OCI-M2 (cell line): ENCODE data around the gene NT5M.
"Not testable (repeated sequence)": the region's sequence is repeated elsewhere in the genome, so short reads cannot be mapped to it uniquely, and the experiment has no call there.

Experiments
- DNase-seq: peaks from one replicate; lab custom pipeline; 2025; ENCODE audit not compliant: unreplicated experiment; lab: John Stamatoyannopoulos, UW

The NT5M gene

GRCh38 chr17:17303010-17303846, at the start of gene NT5M:
TSS of gene NT5M (plus strand) at chr17:17303373. CDS start at chr17:17303551, 178 bp downstream.
- no peak for DNase-seq

DNA sequence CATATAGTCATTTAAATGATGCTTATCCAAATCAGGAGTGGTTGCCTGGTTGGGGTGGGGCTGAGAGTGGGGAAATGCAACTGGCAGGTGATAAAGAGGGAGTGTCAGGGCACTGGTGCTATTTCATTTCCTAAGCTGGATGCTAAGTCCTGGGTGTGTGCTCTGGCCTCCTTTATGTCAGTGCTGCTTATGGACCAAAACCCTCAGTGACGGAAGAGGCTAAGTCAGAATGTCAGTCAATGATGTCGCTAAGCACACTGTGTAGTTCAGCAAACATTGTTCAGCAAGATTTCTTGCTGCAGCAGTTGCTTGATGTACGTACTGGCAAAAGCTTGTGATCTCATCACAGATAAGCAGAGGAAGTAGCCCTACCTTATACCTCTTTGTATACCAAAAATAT, 49.8 kb upstream of the NT5M start:
- DNase-seq, result no peak

DNA sequence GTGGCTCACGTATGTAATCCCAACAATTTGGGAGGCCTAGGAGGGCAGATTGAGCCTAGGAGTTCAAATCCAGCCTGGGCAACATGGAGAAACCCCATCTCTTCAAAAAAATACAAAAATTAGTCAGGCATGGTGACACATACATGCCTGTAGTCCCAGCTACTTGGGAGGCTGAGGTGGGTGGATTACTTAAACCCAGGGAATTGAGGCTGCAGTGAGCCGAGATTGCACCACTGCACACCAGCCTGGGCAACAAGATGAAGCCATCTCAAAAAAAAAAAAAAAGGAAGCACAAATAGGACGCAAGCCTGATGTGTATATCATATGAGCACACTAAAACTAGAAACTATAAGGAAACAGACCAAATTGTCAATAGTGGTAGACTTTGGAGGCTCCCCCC, 49.1 kb upstream of the NT5M start:
- no peak for DNase-seq

DNA sequence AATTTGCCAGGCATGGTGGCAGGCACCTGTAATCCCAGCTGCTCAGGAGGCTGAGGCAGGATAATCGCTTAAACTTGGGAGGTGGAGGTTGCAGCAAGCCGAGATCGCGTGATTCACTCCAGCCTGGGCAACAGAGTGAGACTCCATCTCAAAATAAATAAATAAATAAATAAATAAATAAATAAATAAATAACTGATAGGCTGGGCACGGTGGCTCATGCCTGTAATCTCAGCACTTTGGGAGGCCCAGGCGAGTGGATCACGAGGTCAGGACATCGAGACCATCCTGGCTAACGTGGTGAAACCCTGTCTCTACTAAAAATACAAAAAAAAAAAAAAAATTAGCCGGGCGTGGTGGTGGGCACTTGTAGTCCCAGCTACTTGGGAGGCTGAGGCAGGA, 47.5 kb upstream of the NT5M start:
- DNase-seq, result not testable (repeated sequence)

DNA sequence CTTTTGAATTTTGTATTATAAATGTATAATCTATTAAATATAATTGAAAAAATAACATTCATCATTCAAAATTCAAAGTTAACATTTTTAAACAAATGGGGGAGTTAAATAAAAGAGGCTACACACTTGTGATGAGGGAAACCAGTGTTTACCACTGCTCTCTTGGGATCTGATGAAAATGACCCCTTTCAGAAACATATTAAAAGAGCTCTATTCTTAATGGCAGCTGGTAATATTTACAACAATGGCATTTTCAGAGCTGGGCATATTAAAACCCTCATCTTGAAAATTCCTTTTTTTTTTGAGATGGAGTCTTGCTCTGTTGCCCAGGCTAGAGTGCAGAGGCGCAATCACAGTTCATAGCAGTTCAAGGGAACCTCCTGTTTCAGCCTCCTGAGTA, 46.9 kb upstream of the NT5M start:
- DNase-seq, result no peak

GRCh38 chr17:17258011-17258410, 45.2 kb upstream of the NT5M start:
- DNase-seq, result no peak

GRCh38 chr17:17258998-17259397, 44.2 kb upstream of the NT5M start:
- no peak for DNase-seq

GRCh38 chr17:17264430-17264829, 38.7 kb upstream of the NT5M start:
- no peak for DNase-seq

DNA sequence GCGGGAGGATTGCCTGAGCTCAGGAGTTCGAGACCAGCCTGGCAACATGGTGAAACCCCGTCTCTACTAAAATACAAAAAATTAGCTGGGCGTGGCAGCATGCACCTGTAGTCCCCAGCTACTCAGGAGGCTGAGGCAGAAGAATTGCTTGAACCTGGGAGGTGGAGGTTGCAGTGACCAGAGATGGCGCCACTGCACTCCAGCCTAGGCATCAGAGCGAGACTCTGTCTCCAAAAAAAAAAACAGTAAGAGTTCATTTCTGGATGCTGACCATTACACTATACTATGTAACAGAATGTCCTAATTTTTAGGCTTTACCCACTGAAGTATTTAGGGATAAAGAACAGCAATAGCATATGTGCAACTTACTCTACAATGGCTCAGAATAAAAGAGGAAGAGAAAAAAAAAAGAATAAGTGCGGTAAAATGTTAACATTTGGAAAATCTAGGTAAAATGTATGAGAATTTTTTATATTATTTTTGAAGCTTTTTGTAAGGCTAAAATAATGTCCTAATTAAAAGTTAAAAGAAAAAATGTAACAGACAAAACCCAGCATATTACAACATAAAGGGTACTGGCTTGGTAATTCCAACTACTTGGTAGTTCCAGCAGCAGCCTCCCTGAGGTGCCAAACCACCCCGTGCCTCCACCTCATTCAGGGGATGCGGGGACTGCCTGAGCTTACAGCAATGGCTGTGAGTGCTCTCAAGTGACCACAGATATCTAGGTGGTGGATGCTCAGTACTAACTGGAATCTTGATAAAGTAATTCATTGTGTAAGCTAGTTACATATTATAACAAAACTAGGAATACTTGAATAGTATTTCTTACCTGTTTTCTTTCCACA, 33.0 kb upstream of the NT5M start:
- DNase-seq, result no peak

GRCh38 chr17:17275971-17276370, 27.2 kb upstream of the NT5M start:
- no peak for DNase-seq

DNA sequence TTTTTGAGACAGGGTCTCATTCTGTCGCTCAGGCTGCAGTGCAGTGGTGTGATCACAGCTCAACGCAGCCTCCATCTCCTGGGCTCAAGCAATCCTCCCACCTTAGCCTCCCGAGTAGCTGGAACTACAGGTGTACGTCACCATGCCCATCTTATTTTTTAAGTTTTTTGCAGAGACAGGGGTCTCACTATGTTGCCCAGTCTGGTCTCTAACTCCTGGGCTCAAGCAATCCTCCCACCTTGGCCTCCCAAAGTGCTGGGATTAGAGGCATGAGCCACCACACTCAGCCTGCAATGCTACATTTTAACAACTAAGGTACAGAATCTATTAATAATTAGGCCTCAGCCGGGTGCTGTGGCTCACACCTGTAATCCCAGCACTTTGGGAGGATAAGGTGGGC, 25.7 kb upstream of the NT5M start:
- not testable (repeated sequence) for DNase-seq

DNA sequence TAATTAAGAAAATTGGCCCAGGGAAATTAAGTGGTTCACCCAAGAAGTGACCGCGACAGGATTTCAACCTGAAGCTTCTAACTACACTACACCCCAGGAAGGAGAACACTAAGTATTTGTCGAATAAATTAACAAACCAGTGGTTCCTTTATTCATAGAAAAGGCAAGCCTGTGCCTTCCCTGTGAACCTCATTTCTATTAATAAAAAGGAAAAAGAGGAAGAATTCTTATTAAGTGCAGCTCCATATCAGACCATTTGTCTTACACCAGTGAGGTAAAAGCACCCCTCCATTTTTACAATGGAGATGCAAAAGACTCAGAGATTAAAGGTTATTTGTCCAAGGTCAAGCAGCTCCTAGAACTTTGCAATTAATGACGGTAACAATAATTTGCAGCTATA, 23.9 kb upstream of the NT5M start:
- DNase-seq, result no peak

DNA sequence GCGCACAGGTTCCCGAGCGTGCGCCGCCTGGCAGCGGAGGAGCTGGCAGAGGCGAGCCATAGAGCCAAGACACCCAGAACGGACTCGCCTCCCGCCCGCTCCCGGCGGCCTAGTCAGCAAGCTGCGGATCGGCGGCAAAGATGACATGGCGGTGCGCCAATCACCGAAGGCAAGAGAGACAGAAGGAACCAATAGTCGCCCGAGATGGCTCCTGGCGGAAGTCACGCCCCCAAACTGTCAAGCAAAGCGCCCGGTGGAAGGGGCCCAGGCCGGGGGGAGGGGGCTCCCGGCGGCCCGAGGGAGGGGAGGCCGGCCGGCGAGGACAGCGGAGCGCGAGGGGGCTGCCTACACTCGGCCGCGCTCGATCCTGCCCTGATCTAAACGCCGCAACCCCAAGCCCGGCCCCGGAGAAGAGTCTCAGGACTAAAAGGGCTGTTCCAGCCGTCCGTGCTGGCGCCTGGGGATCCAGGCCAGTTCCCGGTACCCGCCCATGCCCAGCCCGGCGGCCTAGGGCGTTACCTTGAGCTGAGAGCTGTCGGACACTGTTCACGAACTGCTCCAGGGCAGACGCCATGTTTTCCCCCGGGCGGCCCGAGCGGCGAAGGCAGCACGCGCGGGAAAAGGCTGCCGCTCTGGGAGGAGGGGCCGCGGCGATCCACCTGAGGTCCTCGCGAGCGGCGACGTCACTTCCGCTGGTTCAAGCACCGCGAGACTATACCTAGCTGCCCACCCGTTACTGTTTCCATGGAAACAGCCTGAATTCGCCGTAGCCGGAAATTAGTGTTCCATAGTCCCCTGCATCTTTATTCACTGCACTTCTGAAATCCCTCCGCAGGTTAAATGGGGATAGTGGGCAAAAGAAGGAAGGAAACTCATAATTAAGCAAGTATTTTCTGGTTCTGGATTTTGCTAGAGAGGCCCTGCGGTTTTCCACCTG, 22.3 kb upstream of the NT5M start, which contains the start of gene COPS3:
Gene COPS3 (minus strand): TSS at position 634 of the 937 bp plus-strand sequence. CDS start 60 bp downstream, at position 574.
- DNase-seq, result peak; percentile 37

DNA sequence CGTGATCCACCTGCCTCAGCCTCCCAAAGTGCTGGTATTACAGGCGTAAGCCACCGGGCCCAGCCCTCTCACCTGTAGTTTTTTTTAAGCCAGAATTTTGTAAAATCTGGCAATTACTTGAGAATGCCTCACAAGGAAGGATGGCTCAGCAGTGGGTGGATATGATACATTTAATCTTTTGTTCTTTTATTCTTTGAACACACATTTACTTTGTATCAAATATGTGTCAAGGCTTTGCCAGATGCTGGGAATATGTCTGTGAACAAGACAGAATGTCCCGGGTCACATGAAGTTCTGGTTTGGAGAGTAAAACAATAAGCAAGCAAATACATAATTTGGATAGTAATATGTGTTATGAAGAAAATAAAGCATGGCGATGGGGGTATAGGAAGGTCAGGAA, 17.2 kb upstream of the NT5M start:
- no peak for DNase-seq

DNA sequence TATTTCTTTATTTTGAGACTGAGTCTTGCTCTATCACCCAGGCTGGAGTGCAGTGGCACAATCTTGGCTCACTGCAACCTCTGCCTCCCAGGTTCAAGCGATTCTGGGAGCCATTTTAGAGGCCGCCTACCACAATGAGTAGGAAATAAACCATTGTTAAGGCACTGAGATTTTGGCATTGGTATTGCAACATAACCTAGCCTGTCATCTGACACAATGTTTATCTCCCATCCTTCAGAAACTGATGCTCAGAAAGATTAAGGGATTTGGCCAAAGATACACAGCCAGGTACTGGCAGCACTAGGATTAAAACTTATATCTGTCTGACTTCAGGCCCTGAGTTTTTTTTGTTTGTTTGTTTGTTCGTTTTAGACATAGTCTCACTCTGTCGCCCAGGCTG, 14.1 kb upstream of the NT5M start:
- DNase-seq, result no peak

- DNase-seq, result no peak
These were observed 13.5 kb upstream of the NT5M start for GRCh38 chr17:17289701-17290100.

DNA sequence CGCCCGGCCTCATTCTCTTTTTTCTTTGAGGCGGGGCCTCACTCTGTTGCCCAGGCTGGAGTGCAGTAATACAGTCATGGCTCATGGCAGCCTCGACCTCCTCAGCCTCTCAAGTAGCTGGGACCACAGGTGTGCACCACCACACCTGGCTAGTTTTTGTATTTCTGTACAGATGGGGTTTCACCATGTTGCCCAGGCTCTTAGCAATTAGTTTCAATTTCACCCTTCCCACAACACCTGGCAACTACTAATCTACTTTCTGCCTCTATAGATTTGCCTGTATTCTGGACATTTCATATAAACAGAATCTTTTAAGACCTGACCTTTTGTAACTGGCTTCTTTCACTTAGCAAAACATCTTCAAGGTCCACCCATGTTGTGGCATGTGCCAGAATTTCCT, 8.0 kb upstream of the NT5M start:
- no peak for DNase-seq

- no peak for DNase-seq
These were observed 6.0 kb upstream of the NT5M start for GRCh38 chr17:17297217-17297616.

DNA sequence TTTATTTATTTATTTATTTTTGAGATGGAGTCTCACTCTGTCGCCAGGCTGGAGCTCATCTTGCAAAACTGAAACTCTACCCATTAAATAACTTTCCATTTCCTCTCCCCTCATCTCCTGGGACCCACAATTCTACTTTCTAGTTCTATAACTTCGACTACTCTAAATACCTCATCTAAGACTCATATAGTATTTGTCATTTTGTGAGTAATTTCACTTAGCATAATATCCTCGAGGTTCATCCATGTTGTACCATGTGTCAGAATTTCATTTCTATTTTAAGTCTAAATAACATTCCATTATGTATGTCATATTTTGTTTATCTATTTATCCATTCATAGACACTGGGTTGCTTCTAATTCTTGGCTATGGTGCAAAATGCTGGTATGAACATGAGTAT, 5.1 kb upstream of the NT5M start:
- no peak for DNase-seq

DNA sequence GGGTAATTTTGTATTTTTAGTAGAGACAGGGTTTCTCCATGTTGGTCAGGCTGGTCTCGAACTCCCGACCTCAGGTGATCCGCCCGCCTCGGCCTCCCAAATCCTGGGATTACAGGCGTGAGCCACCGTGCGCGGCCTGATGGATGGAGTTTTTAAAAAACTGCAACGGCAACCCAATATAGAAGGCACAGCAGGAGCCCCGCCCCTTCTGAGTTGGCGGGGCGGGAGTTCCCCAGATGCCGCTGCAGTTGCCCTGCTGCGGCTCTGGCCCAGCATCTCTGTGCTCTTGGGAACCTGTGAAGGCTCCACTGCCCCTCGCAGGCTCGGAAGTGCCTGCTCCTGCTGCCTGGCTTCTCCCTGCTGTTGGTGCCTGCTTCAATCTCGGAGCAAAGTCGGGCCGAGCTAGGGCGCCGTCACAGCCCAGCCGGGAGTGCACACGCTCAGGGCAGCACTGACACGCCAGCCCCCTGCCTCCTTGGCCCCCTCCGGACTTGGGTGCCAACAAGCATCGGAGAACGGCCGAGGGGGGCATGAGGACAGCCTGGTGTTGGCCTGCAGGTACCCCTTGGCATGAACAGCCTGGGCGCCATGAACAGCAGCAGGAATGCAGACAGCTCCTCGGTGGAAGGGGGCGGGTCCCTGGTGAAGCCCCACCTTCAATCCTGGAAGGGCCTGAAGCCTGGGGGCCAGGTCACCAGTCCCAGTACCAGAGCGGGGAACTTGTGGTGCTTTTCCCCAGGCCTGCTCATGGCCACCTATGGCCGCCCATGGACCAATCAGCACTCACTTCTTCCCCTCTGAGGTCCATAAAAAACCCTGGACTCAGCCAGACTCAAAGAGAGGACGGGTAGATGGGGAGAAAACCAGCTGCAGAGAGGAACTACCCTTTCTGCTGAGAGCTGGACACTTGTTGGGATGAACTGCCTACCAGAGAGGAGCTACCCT, 2.3 kb upstream of the NT5M start:
- peak; percentile 60 for DNase-seq
